AG04450 (cell line): ENCODE data around the gene GSTM4. TPM values are rescaled to one million over a fixed set of nuclear protein-coding genes. Genes with fewer than 3 reads are reported as not detected.
"Not testable (repeated sequence)": the region's sequence is repeated elsewhere in the genome, so short reads cannot be mapped to it uniquely, and the experiment has no call there.

ENCODE experiments used
- CTCF ChIA-PET: fragments of 300-600, 350-600 bp; formaldehyde crosslinking; extraction: SDS; loops from one replicate; lab custom pipeline; 2022; ENCODE audit warnings: antibody characterized with exemption, inconsistent platforms; lab: Charles Lee
- POLR2A ChIA-PET: fragments of 350-600 bp; formaldehyde crosslinking; extraction: SDS; loops from one replicate; lab custom pipeline; 2021; ENCODE audit warnings: antibody characterized with exemption, inconsistent platforms; lab: Yijun Ruan, JAX
- DNase-seq: peaks from one replicate; pipeline ENCODE4 v3.0.0-alpha.2; 2011; ENCODE audit warnings: low read depth, low spot score
- H3K27ac ChIP-seq: one replicate; pipeline ENCODE4 v1.5.1; 2012; ENCODE audit warnings: low read depth, low read length, control low read depth
- H3K27me3 ChIP-seq: one replicate; pipeline ENCODE4 v1.6.0; 2012; ENCODE audit warnings: low read length; ENCODE audit not compliant: control insufficient read depth, insufficient read depth
- H3K4me3 ChIP-seq: 2 replicates; pipeline ENCODE4 v1.5.1; 2011; ENCODE audit warnings: mild to moderate bottlenecking, low read depth, low read length, control low read depth
- H3K9me3 ChIP-seq: 2 replicates; pipeline ENCODE4 v1.5.1; 2012; ENCODE audit warnings: low read length; ENCODE audit not compliant: control insufficient read depth, insufficient read depth
- polyA plus RNA-seq: library from polyadenylated mRNA; depleted of rRNA; stranded (reverse); fragments of >200 nt; gene quantifications from 2 replicates; pipeline ENCODE4 v1.2.3, GENCODE V29; 2011
- TF ChIP-seq, protein P1 (sequence below): IDR thresholded peaks from 2 replicates; pipeline ENCODE4 v1.5.1; 2011; ENCODE audit warnings: low read depth, low read length, control low read depth, inconsistent platforms

GSTM4 gene
- polyA plus RNA-seq, 1 experiment, result 62.6 TPM

DNA sequence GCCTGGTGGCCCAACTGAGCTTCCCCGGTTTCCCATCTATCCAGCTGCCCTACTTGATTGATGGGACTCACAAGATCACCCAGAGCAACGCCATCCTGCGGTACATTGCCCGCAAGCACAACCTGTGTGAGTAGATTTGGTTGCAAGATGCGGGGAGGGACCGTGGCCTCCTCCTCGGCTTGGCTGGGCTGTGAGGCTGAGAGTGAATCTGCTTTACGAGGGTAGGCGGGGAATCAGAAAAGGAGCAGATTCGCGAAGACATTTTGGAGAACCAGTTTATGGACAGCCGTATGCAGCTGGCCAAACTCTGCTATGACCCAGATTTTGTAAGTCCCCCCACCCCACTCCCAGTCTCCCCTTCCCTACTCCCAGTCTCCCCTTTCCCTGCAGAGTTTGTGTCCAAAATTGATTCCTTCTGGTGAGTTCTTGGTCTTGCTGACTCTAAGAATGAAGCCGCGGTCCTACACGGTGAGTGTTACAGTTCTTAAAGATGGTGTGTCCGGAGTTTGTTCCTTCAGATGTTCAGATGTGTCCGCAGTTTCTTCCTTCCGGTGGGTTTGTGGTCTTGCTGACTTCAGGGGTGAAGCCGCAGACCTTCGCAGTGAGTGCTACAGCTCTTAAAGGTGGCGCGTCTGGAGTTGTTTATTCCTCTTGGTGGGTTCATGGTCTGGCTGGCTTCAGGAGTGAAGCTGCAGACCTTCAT, 13.5 kb downstream of the GSTM4 start:
- Histone ChIP-seq H3K27me3 (no peaks in the 10 kb centered on the region), H3K9me3 (no peaks in the 10 kb centered on the region), H3K4me3 (no peak overlapping the region), H3K27ac (no peak overlapping the region)
- ChIA-PET POLR2A (no interaction called here), CTCF (no interaction called here)
- TF ChIP-seq, protein P1, sequence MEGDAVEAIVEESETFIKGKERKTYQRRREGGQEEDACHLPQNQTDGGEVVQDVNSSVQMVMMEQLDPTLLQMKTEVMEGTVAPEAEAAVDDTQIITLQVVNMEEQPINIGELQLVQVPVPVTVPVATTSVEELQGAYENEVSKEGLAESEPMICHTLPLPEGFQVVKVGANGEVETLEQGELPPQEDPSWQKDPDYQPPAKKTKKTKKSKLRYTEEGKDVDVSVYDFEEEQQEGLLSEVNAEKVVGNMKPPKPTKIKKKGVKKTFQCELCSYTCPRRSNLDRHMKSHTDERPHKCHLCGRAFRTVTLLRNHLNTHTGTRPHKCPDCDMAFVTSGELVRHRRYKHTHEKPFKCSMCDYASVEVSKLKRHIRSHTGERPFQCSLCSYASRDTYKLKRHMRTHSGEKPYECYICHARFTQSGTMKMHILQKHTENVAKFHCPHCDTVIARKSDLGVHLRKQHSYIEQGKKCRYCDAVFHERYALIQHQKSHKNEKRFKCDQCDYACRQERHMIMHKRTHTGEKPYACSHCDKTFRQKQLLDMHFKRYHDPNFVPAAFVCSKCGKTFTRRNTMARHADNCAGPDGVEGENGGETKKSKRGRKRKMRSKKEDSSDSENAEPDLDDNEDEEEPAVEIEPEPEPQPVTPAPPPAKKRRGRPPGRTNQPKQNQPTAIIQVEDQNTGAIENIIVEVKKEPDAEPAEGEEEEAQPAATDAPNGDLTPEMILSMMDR, result no peak
- DNase-seq, result no peak

DNA sequence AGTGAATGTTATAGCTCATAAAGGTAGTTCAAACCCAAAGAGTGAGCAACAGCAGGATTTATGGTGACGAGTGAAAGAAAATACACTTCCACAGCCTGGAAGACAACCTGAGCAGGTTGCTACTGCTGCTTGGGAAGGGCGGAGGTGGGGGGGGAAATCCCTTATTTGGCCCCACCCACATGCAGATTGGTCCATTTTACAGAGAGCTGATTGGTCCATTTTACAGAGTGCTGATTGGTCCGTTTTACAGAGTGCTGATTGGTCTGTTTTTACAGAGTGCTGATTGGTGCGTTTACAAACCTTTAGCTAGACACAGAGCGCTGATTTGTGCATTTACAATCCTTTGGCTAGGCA, 14.0 kb downstream of the GSTM4 start:
- H3K27me3 ChIP-seq, H3K27ac ChIP-seq, H3K4me3 ChIP-seq, DNase-seq, POLR2A ChIA-PET, H3K9me3 ChIP-seq, CTCF ChIA-PET: not testable (repeated sequence)

DNA sequence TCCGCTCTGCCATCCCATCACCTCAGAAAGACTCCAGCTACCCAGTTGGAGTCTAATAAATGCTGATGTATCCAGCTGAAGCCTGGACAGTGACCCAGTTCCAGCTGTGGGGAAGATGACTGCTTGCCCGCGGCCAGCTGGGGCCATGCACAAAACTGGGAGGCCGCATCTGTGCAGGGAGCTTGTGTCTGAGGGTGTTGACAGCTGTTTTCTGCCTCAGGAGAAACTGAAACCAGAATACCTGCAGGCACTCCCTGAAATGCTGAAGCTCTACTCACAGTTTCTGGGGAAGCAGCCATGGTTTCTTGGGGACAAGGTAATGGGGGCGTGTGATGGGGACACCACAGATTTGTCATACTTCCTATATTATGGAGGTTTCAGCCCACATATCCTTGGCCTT, 15.2 kb downstream of the GSTM4 start:
- CTCF ChIA-PET, result no interaction called here
- H3K27ac ChIP-seq, result no peak overlapping the region

DNA sequence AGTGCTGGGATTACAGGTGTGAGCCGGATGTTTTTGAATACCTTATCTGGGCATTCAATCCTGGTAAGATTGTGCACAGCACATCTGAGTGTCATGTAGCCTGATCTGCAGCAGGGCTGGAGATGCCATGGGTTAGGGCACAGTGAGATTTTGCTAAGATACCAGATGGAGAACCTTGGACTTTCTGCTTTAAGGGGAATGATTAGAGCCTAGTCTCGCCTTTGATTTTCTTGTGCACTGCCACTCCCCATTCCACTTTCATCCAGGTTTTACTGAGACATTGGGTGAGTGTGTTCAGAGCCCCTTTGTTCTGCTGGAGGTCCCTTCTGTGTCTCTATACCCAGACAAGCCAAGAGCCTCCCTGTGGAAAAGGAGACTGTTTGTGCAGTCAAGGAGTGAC, 18.0 kb downstream of the GSTM4 start:
- CTCF ChIA-PET, DNase-seq, H3K9me3 ChIP-seq, H3K27me3 ChIP-seq, H3K27ac ChIP-seq, POLR2A ChIA-PET, H3K4me3 ChIP-seq: not testable (repeated sequence)

More for the DNA sequence above, 15.2 kb downstream of the GSTM4 start:
- no peak overlapping the region for H3K4me3 ChIP-seq
- H3K27me3 ChIP-seq, result no peaks in the 10 kb centered on the region
- POLR2A ChIA-PET, result no interaction called here
- H3K9me3 ChIP-seq, result no peaks in the 10 kb centered on the region
- TF ChIP-seq, protein P1, result no peak
- DNase-seq, result no peak

DNA sequence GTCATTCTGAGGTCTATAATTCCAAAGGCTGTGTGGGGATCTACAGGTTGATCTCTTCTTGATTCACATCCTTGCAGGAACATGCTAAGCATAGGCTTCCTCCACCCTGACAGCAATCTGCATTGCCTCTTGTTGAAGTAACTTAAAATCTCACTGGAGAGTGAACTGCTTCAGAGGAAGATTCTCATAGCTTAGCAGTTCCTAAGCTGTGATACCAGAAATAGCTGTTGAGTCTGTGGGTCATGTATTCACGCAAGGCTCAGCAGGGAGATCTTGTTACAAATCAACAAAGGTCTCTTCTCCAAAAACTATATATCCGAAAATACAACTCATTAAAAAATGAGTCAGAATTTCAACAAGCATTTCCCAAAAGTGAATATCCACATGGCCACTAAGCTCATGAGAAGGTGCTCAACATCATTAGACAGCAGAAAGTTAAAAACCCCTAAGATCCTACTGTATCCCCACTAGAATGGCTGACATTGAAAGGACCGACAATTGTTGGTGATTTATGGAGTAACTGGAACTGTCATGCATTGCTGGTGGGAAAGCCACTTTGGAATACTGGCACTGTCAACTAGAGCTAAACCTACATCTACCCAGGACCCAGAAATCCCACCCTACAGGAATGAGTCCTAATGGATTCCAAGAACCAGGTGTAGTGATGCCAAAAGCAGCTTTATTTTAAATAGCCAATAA, 20.9 kb downstream of the GSTM4 start:
- H3K27ac ChIP-seq, H3K9me3 ChIP-seq, H3K4me3 ChIP-seq, DNase-seq, POLR2A ChIA-PET, H3K27me3 ChIP-seq, CTCF ChIA-PET: not testable (repeated sequence)

DNA sequence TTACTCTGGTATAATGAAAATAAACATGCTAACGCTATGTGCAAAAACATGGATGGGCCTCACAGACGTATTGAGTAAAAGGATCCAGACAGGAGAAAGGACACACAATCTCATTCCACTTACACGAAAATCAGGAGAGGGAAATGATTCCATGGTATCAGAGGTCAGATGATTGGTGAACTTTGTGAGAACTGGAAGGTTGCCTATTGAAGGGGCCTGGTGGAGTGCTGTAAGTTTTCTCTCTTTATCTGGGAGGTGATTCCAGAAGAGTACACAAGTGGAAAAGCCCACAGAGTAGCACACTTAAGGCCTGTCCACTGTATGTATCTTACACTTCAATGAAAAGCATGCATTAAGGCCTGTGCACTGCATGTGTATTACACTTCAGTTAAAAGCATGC, 21.6 kb downstream of the GSTM4 start:
- Histone ChIP-seq H3K4me3 (no peak overlapping the region), H3K27me3 (no peaks in the 10 kb centered on the region), H3K9me3 (no peaks in the 10 kb centered on the region), H3K27ac (no peak overlapping the region)
- no peak for DNase-seq
- ChIA-PET POLR2A (no interaction called here), CTCF (no interaction called here)
- TF ChIP-seq, protein P1, result no peak

DNA sequence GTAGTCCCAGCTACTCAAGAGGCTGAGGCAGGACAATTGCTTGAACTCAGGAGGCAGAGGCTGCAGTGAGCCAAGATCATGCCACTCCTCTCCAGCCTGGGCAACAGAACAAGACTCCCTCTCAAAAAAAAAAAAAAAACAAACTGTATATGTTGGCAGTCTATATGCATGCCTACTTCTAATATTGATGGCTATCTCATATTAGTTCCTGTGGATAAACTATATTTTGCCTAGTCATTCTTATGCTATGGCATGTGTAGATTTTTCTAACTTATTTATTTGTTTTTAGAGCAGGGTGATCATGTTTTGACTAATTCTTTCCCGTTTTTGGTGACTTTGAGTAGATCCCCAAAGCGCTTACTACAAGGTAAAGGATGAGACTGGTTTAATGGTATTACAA, 22.7 kb downstream of the GSTM4 start:
- not testable (repeated sequence) for H3K4me3 ChIP-seq

DNA sequence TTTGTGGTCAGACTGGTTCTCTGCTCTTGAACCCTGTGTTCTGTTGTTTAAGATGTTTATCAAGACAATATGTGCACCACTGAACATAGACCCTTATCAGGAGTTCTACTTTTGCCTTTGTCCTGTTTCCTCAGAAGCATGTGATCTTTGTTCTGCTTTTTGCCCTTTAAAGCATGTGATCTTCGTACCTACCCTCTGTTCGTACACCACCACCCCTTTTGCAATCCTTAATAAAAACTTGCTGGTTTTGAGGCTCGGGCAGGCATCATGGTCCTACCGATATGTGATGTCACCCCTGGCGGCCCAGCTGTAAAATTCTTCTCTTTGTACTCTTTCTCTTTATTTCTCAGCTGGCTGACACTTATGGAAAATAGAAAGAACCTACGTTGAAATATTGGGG, 28.9 kb downstream of the GSTM4 start:
- POLR2A ChIA-PET, H3K27me3 ChIP-seq, CTCF ChIA-PET, H3K27ac ChIP-seq, H3K9me3 ChIP-seq, DNase-seq, H3K4me3 ChIP-seq: not testable (repeated sequence)

More for the DNA sequence above, 22.7 kb downstream of the GSTM4 start:
- DNase-seq, H3K27me3 ChIP-seq, H3K9me3 ChIP-seq, H3K27ac ChIP-seq, POLR2A ChIA-PET, CTCF ChIA-PET: not testable (repeated sequence)

DNA sequence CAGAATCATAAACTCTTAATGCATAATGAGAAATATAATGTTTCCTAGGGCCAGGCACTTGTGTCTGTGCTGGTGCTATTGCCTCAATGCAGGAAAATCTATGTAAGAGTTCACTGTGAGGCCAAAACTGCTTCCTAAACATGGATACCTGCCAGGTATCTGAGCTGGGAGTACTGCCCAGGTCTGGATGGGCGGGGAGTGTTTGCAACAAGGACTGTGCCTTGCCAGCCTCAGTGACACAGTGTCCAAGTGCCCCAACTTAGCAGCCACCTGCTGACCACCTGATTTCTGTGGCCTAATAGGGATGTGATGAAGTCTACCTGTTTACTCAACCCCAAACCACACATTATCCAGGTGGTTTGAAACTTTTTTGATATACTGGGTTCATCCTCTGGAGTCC, 29.5 kb downstream of the GSTM4 start:
- DNase-seq, H3K27me3 ChIP-seq, CTCF ChIA-PET, POLR2A ChIA-PET, H3K4me3 ChIP-seq, H3K27ac ChIP-seq, H3K9me3 ChIP-seq: not testable (repeated sequence)
